ENCODE data around the gene AKR1C8. TPM values are rescaled to one million over a fixed set of nuclear protein-coding genes. Genes with fewer than 3 reads are reported as not detected.
"Not testable (repeated sequence)": the region's sequence is repeated elsewhere in the genome, so short reads cannot be mapped to it uniquely, and the experiment has no call there.

AKR1C8 gene
- total RNA-seq, 4 donors from 2014 or later, result not detected

DNA sequence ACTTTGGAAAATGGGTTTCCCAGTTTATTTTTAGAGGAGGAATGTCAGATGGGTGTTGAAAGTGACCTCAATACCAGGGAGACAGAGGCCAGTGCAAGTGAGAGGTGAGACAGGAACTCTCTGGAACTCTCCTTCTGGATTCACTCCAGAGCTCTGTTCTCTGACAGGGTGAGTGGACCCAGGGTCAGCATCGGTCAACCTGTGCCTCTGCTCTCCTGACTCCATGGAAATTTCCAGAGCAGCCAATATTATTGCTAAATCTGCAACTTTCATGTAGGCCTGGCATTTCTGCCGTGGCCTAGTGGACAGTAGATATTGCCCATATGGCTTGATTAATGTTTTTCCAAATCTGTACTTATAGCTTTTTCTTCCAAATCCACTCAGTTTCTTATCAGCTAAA, 31.9 kb upstream of the AKR1C8 start:
- Histone ChIP-seq H3K4me1 (no peaks in the 10 kb centered on the region), H3K27me3 (no peaks in the 10 kb centered on the region), H3K9me3 (no peaks in the 10 kb centered on the region), H3K27ac (no peak overlapping the region), H3K4me3 (no peak overlapping the region), H3K36me3 (no peaks in the 10 kb centered on the region)
- 43 to 46% methylated on average over 2 of the region's 2 CpGs for WGBS, 2 donors
- TF ChIP-seq EP300 (IDR thresholded peaks at IDR 0.05), result no peak
- TF ChIP-seq POLR2A (IDR thresholded peaks at IDR 0.05), result no peak
- TF ChIP-seq, protein P1, sequence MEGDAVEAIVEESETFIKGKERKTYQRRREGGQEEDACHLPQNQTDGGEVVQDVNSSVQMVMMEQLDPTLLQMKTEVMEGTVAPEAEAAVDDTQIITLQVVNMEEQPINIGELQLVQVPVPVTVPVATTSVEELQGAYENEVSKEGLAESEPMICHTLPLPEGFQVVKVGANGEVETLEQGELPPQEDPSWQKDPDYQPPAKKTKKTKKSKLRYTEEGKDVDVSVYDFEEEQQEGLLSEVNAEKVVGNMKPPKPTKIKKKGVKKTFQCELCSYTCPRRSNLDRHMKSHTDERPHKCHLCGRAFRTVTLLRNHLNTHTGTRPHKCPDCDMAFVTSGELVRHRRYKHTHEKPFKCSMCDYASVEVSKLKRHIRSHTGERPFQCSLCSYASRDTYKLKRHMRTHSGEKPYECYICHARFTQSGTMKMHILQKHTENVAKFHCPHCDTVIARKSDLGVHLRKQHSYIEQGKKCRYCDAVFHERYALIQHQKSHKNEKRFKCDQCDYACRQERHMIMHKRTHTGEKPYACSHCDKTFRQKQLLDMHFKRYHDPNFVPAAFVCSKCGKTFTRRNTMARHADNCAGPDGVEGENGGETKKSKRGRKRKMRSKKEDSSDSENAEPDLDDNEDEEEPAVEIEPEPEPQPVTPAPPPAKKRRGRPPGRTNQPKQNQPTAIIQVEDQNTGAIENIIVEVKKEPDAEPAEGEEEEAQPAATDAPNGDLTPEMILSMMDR (IDR thresholded peaks at IDR 0.05), result no peak
- no peak for DNase-seq (ENCODE audit: low spot score in 2 of 2)

DNA sequence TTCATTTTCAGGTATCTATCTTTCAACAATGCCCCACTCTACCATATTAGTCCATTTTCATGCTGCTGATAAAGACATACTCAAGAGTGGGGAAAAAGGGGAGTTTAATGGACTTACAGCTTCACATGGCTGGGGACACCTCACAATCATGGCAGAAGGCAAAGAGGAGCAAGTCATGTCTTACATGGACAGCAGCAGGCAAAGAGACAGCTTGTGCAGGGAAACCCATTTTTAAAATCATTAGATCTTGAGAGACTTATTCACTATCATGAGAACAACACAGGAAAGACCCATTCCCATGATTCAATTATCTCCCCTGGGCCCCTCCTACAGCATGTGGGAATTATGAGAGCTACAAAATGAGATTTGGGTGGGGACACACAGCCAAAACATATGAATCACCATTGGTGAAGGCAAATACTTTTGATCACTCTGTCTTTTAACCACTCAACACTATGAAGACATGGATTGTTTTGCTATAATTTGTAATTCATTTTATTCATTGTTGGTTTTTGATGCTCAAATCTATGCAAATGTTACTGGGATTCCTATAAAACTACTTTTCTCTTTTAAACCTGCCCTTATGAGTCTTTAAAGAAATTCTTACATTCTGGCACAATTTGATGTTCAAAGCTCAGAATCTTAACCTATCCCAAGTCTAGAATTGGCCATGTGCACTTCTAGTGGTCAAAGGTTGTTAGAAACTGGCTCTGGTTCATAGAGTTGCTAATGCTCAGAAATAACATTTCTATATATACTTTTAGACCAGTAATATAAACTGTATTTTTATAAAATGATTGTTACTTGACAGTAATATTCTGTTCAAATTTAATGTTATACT, 27.0 kb upstream of the AKR1C8 start:
- no peak overlapping the region for H3K27ac ChIP-seq
- no peaks in the 10 kb centered on the region for H3K27me3 ChIP-seq
- DNase-seq (ENCODE audit: low spot score in 2 of 2), result no peak
- H3K4me3 ChIP-seq, result no peak overlapping the region
- no peak for TF ChIP-seq EP300 (IDR thresholded peaks at IDR 0.05)
- TF ChIP-seq, protein P1 (IDR thresholded peaks at IDR 0.05), result no peak
- TF ChIP-seq POLR2A (IDR thresholded peaks at IDR 0.05), result no peak
- H3K9me3 ChIP-seq, result no peaks in the 10 kb centered on the region
- H3K36me3 ChIP-seq, result no peaks in the 10 kb centered on the region
- H3K4me1 ChIP-seq, result no peaks in the 10 kb centered on the region

DNA sequence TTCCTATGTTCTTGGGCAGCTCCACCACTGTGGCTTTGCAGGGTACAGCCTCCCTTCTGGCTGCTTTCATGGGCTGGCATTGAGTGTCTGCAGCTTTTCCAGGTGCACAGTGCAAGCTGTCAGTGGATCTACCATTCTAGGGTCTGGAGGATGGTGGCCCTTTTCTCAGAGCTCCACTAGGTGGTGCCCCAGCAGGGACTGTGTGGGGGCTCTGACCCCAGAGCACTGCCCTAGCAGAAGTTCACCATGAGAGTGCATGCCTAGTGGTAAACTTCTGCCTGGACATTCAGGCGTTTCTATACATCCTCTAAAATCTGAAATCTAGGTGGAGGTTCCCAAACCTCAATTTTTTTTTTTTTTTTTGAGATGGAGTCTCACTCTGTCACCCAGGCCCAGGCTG, 25.3 kb upstream of the AKR1C8 start:
- not testable (repeated sequence) for DNase-seq (ENCODE audit: low spot score in 2 of 2); H3K4me1 ChIP-seq; H3K9me3 ChIP-seq; H3K27me3 ChIP-seq; H3K27ac ChIP-seq; H3K36me3 ChIP-seq; H3K4me3 ChIP-seq
- 100% methylated on average over 1 of the region's 1 CpG for WGBS, 2 donors

DNA sequence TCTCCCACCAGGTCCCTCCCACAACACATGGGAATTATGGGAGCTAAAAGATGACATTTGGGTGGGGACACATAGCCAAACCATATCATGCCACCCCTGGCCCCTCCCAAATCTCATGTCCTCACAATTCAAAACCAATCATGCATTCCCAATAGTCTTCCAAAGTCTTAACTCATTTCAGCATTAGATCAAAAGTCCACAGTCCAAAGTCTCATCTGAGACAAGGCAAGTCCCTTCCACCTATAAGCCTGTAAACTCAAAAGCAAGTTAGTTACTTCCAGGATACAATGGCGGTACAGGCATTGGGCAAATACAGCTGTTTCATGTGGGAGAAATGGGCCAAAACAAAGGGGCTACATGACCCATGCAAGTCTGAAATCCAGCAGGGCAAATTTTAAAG, 24.8 kb upstream of the AKR1C8 start:
- not testable (repeated sequence) for DNase-seq (ENCODE audit: low spot score in 2 of 2); H3K27me3 ChIP-seq; H3K9me3 ChIP-seq; H3K4me1 ChIP-seq; H3K27ac ChIP-seq; H3K36me3 ChIP-seq; H3K4me3 ChIP-seq
- 100% methylated on average over 1 of the region's 1 CpG for WGBS, 2 donors

DNA sequence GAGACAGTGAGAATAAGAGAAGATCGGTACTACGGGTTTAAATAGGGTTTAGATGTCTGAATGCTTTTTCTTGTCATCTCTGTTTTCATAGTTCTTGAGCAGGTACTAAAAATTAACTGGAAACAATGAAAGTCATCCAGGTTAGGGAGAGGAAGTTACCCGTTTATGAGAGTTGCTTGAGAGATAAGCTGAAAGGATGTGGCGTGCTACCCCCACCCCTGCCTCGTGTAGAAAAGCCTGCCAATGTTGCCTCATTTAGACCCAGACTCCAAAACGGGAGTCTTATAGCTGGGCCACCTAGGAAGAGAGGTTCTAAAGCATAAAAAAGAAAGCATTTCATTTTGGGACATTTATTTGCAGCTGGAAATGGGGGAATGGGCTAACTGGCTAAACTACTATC, 21.8 kb upstream of the AKR1C8 start:
- Histone ChIP-seq H3K4me1 (no peaks in the 10 kb centered on the region), H3K36me3 (no peaks in the 10 kb centered on the region), H3K27me3 (no peaks in the 10 kb centered on the region), H3K27ac (no peak overlapping the region), H3K9me3 (peaks cover 0 to 19% (median 0%) of the 10 kb centered on the region in 4 donors), H3K4me3 (no peak overlapping the region)
- TF ChIP-seq POLR2A (IDR thresholded peaks at IDR 0.05) (no peak), EP300 (IDR thresholded peaks at IDR 0.05) (no peak)
- TF ChIP-seq, protein P1 (IDR thresholded peaks at IDR 0.05), result no peak
- 63 to 64% methylated on average over 6 of the region's 6 CpGs for WGBS, 2 donors
- no peak for DNase-seq (ENCODE audit: low spot score in 2 of 2)

DNA sequence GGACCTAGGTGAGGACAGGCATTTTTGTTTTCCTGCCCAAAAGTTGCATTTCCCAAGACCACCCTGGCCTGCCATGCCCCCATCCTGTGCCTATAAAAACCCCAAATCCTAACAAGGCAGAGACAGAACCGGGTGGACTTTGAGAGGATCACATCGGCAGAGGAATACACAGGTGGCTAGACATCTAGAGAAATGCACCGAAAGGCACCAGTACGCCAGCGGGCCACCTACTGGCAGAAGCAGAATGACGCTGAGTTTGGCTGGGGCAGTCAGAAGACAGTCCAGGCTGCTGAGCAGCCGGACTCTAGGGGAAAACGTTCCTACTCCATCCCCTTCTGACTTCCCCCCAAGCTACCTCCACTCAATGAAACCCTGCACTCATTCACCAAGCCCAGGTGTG, 14.4 kb upstream of the AKR1C8 start:
- peaks cover 0 to 24% (median 0%) of the 10 kb centered on the region in 4 donors for H3K9me3 ChIP-seq
- no peak overlapping the region for H3K4me3 ChIP-seq
- 83 to 87% methylated on average over 8 of the region's 8 CpGs for WGBS, 2 donors
- no peaks in the 10 kb centered on the region for H3K27me3 ChIP-seq
- H3K4me1 ChIP-seq, result no peaks in the 10 kb centered on the region
- H3K27ac ChIP-seq, result no peak overlapping the region
- no peak for DNase-seq (ENCODE audit: low spot score in 2 of 2)
- TF ChIP-seq EP300 (IDR thresholded peaks at IDR 0.05), result no peak
- TF ChIP-seq, protein P1 (IDR thresholded peaks at IDR 0.05), result no peak
- no peak for TF ChIP-seq POLR2A (IDR thresholded peaks at IDR 0.05)
- no peaks in the 10 kb centered on the region for H3K36me3 ChIP-seq

Data from tibial nerve (tissue), 4 donors.